HG03095 (cell line): ENCODE measurements around the gene UQCC5.

ENCODE experiments used
- ATAC-seq: cut with Tn5 transposase; IDR thresholded peaks from one replicate; pipeline ENCODE4 v1.9.1; 2021; ENCODE audit warnings: moderate library complexity; ENCODE audit not compliant: unreplicated experiment

The UQCC5 gene

GRCh38 chr3:52503788-52504424 lies 32.5 kb upstream of the UQCC5 start:
- no peak for ATAC-seq

DNA sequence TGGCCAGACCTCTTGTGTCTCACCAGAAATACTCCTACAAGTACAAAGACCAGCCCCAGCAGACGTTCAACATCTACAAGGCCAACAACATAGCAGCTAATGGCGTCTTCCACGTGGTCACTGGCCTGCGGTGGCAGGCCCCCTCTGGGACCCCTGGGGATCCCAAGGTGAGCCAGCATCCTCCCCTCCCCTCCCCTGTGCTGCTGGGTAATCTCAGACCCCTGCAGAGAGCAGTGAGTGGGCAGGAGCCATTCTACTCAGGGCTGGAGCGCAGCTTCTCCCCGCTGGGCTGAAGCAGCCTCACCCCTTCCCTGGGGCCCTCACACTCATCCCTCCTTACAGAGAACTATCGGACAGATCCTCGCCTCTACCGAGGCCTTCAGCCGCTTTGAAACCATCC lies 31.4 kb upstream of the UQCC5 start:
- ATAC-seq: no peak

- no peak for ATAC-seq
Measured at GRCh38 chr3:52506266-52506966, 30.0 kb upstream of the UQCC5 start.

DNA sequence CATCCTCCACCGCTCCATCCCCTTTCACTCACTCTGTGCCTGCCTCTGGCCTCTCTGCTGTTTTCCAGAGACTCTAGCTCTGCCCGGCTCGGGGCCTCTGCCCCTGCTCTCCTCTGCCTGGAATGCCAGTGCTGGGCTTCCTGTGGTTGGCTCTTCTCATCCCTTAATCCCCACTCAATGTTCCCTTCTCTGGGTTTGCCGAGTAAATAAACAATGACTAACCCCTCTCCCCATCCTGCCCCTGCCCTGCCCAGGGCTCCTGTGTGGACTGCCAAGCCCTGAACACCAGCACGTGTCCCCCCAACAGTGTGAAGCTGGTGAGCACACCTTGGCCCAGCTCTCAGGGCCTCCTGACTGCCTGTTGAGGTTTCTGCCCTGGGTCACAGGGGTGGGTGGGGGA lies 29.0 kb upstream of the UQCC5 start:
- no peak for ATAC-seq

DNA sequence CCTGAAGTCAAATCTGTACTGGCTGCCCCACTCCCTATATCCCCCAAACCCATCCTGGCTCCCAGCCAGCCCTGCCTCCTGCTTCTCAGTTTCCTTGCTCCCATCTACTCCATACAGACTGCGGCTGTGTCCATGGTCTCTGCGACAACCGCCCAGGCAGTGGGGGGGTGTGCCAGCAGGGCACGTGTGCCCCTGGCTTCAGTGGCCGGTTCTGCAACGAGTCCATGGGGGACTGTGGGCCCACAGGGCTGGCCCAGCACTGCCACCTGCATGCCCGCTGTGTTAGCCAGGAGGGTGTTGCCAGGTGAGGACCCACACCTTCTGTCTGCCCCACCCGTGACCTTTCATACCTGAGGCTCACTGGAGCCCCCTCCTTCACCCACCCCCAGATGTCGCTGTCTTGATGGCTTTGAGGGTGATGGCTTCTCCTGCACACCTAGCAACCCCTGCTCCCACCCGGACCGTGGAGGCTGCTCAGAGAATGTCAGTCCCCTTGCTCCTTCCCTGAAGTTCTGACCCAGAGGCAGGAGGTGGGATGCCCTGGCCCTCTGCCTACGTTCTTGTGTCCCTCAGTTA lies 26.6 kb upstream of the UQCC5 start:
- ATAC-seq: no peak

DNA sequence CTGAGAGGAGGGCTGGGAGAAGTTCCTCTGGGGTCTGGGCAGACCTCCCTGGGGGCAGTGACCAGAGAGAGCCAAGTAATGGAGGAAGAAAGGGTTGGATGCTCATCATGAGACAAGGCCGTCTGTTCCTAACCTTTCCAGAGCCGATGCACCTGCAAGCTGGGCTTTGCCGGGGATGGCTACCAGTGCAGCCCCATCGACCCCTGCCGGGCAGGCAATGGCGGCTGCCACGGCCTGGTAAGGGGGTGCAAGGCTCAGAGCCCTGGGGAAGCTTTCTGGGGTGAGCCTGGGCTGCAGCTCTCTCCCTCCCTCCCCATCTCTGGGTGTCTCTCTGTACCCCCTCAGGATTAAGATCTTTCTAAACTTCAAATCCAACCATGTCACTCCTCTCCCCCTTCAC lies 24.9 kb upstream of the UQCC5 start:
- no peak for ATAC-seq

GRCh38 chr3:52512105-52512504 lies 24.3 kb upstream of the UQCC5 start:
- ATAC-seq: no peak

GRCh38 chr3:52512727-52513126 lies 23.7 kb upstream of the UQCC5 start:
- ATAC-seq: no peak

- ATAC-seq: no peak
Measured at GRCh38 chr3:52513281-52513680, 23.1 kb upstream of the UQCC5 start.

DNA sequence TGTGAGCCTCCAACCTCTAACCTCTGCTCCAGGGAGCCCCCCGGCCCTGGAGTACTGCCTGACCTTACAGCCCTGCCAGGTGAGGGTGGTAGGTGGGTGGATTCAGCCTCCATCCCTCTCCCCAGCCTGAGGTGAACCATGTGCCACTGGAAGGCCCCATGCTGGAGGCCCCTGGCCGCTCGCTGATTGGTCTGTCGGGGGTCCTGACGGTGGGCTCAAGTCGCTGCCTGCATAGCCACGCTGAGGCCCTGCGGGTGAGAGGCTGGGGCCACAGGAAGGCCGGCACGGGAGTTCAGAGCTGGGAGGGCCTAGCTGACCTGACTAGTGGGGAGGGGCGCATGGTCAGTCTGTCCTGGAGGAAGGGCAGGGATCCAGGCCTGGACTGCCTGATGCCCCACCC lies 21.8 kb upstream of the UQCC5 start:
- no peak for ATAC-seq

DNA sequence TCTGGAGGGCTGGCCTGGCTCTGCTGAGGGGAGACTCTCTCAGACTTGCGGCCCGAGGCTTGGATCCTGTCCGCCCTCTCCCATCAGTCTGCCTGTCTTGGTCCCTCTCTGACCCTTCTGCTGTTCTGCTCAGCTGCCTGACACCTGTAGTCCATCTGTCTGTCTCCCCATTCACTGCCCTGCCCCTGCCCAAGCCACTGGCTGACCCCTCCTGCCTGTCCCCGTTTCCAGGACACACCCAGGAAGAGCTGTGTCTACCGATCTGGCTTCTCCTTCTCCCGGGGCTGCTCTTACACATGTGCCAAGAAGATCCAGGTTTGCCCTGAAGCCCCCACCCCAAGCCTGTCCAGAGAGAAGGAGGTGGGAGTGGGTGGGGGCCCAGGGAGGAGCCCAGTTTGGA lies 21.2 kb upstream of the UQCC5 start:
- no peak for ATAC-seq

GRCh38 chr3:52516509-52517195 lies 19.8 kb upstream of the UQCC5 start:
- no peak for ATAC-seq

DNA sequence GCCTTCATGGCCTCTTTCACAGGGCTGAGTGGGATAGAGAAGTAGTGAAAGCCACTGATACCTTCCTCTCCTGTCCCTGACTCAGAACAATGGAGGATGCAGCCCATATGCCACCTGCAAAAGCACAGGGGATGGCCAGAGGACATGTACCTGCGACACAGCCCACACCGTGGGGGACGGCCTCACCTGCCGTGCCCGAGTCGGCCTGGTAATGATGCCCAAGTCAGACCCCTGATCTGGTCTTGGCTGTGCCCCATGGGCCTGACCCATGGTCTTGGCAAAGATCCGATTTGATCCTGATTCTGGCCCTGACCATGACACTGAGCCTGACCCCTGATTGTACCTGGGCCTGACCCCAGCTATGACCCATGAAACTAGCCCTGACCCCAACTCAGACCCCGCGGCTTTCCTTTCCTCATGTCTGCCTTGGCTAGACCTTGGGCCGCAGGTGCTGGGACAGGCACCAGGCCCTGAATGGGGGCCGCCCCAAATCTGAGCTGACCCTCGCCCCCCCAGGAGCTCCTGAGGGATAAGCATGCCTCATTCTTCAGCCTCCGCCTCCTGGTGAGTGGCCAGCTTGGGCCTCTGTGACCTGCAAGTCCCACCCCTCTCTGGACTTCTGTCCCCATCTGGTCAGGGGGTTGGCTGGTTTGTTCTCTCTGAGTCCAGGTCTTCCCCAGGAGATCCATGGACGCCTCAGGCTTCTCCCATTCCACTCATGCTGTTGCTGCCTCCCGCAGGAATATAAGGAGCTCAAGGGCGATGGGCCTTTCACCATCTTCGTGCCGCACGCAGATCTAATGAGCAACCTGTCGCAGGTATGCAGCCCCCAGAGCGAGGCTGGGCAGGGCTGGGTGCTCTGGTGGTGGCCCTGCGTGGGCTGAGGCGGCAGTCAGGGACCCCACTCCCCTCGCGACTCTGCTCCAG lies 18.3 kb upstream of the UQCC5 start:
- no peak for ATAC-seq

GRCh38 chr3:52518723-52519444 lies 17.5 kb upstream of the UQCC5 start:
- ATAC-seq: no peak

GRCh38 chr3:52519445-52520140 lies 16.8 kb upstream of the UQCC5 start:
- no peak for ATAC-seq

- no peak for ATAC-seq
Measured at GRCh38 chr3:52520141-52520667, 16.2 kb upstream of the UQCC5 start.

- no peak for ATAC-seq
Measured at GRCh38 chr3:52520716-52521487, 15.5 kb upstream of the UQCC5 start.

DNA sequence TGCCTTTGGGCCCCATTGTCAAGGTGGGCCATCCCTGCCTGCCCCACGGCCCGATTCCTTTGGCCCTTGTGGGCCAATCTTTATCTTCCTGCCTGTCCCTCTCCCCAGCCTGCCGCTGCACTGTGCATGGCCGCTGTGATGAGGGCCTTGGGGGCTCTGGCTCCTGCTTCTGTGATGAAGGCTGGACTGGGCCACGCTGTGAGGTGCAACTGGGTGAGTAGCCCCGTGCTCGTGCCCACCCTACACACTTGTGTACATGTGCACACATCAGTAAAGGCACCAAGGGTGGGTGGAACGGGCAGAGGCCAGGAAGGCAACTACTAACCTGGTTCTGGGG lies 14.9 kb upstream of the UQCC5 start:
- no peak for ATAC-seq
